BE2C (cell line): ENCODE data around the gene ANO2.

ENCODE experiments used
- DNase-seq: peaks from one replicate; pipeline ENCODE4 v3.0.0-alpha.2; 2020
- H3K27me3 ChIP-seq: fragments of 250-450 bp; sonication (Bioruptor Pico); 2 replicates; pipeline ENCODE4 v1.5.1; 2020; ENCODE audit warnings: mild to moderate bottlenecking
- H3K36me3 ChIP-seq: fragments of 250-450 bp; sonication (Bioruptor Pico); 2 replicates; pipeline ENCODE4 v1.5.1; 2020; ENCODE audit warnings: mild to moderate bottlenecking
- H3K4me1 ChIP-seq: fragments of 250-450 bp; sonication (Bioruptor Pico); 2 replicates; pipeline ENCODE4 v1.5.1; 2020
- H3K4me3 ChIP-seq: 2 replicates; pipeline ENCODE4 v1.5.1; 2011; ENCODE audit warnings: low read depth, low read length
- H3K9me3 ChIP-seq: fragments of 250-450 bp; sonication (Bioruptor Pico); 2 replicates; pipeline ENCODE4 v1.5.1; 2020
- TF ChIP-seq, protein P1 (sequence below): IDR thresholded peaks from 2 replicates; pipeline ENCODE4 v1.5.1; 2012; ENCODE audit warnings: mild to moderate bottlenecking, low read depth, low read length

Gene ANO2

GRCh38 chr12:5614256-5614655, 330.8 kb downstream of the ANO2 start:
- H3K4me3 ChIP-seq: no peak overlapping the region
- no peaks in the 10 kb centered on the region for H3K4me1 ChIP-seq
- no peak for DNase-seq
- H3K27me3 ChIP-seq: no peaks in the 10 kb centered on the region
- H3K36me3 ChIP-seq: no peaks in the 10 kb centered on the region
- no peaks in the 10 kb centered on the region for H3K9me3 ChIP-seq
- TF ChIP-seq, protein P1, sequence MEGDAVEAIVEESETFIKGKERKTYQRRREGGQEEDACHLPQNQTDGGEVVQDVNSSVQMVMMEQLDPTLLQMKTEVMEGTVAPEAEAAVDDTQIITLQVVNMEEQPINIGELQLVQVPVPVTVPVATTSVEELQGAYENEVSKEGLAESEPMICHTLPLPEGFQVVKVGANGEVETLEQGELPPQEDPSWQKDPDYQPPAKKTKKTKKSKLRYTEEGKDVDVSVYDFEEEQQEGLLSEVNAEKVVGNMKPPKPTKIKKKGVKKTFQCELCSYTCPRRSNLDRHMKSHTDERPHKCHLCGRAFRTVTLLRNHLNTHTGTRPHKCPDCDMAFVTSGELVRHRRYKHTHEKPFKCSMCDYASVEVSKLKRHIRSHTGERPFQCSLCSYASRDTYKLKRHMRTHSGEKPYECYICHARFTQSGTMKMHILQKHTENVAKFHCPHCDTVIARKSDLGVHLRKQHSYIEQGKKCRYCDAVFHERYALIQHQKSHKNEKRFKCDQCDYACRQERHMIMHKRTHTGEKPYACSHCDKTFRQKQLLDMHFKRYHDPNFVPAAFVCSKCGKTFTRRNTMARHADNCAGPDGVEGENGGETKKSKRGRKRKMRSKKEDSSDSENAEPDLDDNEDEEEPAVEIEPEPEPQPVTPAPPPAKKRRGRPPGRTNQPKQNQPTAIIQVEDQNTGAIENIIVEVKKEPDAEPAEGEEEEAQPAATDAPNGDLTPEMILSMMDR: no peak

DNA sequence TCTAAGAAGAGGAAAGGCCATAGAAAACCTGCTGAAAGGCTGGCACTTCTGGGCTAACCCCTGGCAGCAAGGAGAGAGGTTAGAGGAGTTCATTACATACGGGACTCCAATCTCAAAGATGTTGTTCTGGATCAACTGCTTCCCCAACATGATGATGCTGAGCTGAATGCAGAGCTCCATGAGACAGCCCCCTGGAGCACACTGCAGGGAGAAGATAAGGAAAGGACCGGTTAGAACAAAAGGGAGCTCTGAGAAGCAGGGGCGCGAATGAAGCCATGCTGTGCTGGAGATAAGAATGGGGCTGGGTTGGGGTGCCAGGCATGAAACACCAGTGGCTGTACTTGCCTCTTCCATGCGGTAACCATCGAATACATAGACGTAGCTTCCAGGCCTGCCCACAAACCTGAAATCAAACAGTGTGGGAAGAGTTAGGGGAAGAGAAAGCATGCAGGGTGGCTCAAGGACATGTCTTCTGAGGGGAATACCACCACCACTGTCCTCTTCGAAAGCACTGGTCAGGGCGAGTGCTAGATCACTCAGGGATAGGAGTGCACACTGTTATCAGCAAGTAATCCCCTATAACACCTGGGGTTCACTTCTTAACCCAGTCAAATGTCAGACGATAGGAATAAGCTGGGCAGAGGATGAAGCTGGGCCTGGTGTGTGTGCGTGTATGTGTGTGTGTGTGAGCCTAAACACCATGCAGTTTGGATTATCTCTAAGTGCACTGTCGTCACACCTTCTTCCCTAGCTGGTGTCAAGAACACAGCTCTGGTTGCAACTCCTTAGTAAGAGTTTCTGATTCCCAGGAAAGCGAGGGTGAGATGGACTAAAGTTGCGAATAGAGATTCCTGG, 332.3 kb downstream of the ANO2 start:
- Histone ChIP-seq H3K4me1 (no peaks in the 10 kb centered on the region), H3K36me3 (no peaks in the 10 kb centered on the region), H3K27me3 (no peaks in the 10 kb centered on the region), H3K4me3 (no peak overlapping the region), H3K9me3 (no peaks in the 10 kb centered on the region)
- no peak for DNase-seq
- TF ChIP-seq, protein P1: no peak

GRCh38 chr12:5611162-5611561, 333.9 kb downstream of the ANO2 start:
- Histone ChIP-seq H3K4me1 (no peaks in the 10 kb centered on the region), H3K4me3 (no peak overlapping the region), H3K9me3 (no peaks in the 10 kb centered on the region), H3K36me3 (no peaks in the 10 kb centered on the region), H3K27me3 (no peaks in the 10 kb centered on the region)
- no peak for DNase-seq
- TF ChIP-seq, protein P1: no peak

DNA sequence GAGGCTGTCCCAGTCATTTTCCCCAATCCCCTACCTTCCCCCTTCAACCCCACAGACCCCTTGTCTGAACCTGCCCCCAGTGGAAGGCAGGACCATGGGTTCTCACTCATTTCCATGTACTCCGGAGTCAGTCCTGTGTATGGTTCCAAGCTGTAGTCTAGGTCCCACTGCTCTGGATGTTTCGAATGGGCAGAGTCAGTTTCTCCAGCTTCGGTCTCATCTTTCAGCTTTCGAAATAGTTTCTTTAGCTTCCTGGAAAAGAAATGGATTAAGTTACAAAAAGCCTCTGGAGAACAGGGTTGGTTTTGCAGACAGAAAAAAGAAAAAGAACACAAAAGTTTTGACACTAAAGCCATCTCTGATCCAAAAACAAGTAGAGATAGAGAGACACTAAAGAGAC, 345.7 kb downstream of the ANO2 start:
- DNase-seq: no peak
- Histone ChIP-seq H3K4me1 (no peaks in the 10 kb centered on the region), H3K4me3 (no peak overlapping the region), H3K27me3 (no peaks in the 10 kb centered on the region), H3K9me3 (no peaks in the 10 kb centered on the region), H3K36me3 (no peaks in the 10 kb centered on the region)
- TF ChIP-seq, protein P1: no peak

DNA sequence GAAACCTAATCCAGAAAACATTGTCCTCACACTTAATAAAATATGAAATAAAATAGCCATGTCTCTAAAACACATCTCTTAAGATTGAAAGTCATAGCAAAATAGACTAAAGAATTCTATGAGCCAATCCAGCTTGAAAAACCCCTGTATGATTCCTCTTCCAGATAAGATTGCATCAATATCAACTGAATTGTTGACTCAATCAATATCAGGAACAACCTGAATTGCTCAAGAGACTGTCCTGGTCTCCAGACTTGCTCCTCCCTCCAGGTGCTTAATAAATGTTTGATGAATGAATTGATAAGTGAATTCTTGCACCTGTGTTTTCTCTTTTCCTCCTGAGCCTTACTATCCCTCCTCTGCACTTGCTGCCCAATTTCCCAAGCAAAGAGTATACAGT, 351.1 kb downstream of the ANO2 start:
- H3K4me3 ChIP-seq: no peak overlapping the region

GRCh38 chr12:5593086-5593485, 352.0 kb downstream of the ANO2 start:
- Histone ChIP-seq H3K9me3 (no peaks in the 10 kb centered on the region), H3K4me1 (no peaks in the 10 kb centered on the region), H3K4me3 (no peak overlapping the region), H3K36me3 (no peaks in the 10 kb centered on the region), H3K27me3 (peaks cover 11% of the 10 kb centered on the region)
- TF ChIP-seq, protein P1: no peak
- DNase-seq: no peak

More for the DNA sequence above, 351.1 kb downstream of the ANO2 start:
- H3K4me1 ChIP-seq: no peaks in the 10 kb centered on the region
- peaks cover 8% of the 10 kb centered on the region for H3K27me3 ChIP-seq
- no peak for DNase-seq
- TF ChIP-seq, protein P1: no peak
- H3K36me3 ChIP-seq: no peaks in the 10 kb centered on the region
- H3K9me3 ChIP-seq: no peaks in the 10 kb centered on the region
